ENCODE data around the gene ZNF862.
"Not testable (repeated sequence)": the region's sequence is repeated elsewhere in the genome, so short reads cannot be mapped to it uniquely, and the experiment has no call there.

ZNF862 gene

GRCh38 chr7:149907776-149908376 lies 69.7 kb downstream of the ZNF862 start:
- not testable (repeated sequence) for H3K9me3 ChIP-seq (ENCODE audit: insufficient read depth, low read length, severe bottlenecking); H3K4me2 ChIP-seq (ENCODE audit: insufficient read depth, low read length); H3K4me3 ChIP-seq (ENCODE audit: low read depth in 1 of 2, low read length in 2 of 2); DNase-seq; H2AFZ ChIP-seq (ENCODE audit: low read depth, low read length); H3K36me3 ChIP-seq (ENCODE audit: insufficient read depth, low read length); ATAC-seq (ENCODE audit: insufficient read depth, low read depth); H3K9ac ChIP-seq (ENCODE audit: low read depth, low read length); H3K4me1 ChIP-seq (ENCODE audit: insufficient read depth, low read length); H3K27me3 ChIP-seq (ENCODE audit: insufficient read depth, low read length, poor library complexity); H3K27ac ChIP-seq (ENCODE audit: low read length); H3K79me2 ChIP-seq (ENCODE audit: insufficient read depth, low read length); H4K20me1 ChIP-seq (ENCODE audit: insufficient read depth, low read length)

- not testable (repeated sequence) for H4K20me1 ChIP-seq (ENCODE audit: insufficient read depth, low read length); H3K4me2 ChIP-seq (ENCODE audit: insufficient read depth, low read length); H3K36me3 ChIP-seq (ENCODE audit: insufficient read depth, low read length); H3K79me2 ChIP-seq (ENCODE audit: insufficient read depth, low read length); H2AFZ ChIP-seq (ENCODE audit: low read depth, low read length); ATAC-seq (ENCODE audit: insufficient read depth, low read depth); H3K4me1 ChIP-seq (ENCODE audit: insufficient read depth, low read length); H3K9ac ChIP-seq (ENCODE audit: low read depth, low read length); H3K27me3 ChIP-seq (ENCODE audit: insufficient read depth, low read length, poor library complexity); H3K9me3 ChIP-seq (ENCODE audit: insufficient read depth, low read length, severe bottlenecking); H3K27ac ChIP-seq (ENCODE audit: low read length); H3K4me3 ChIP-seq (ENCODE audit: low read depth in 1 of 2, low read length in 2 of 2); DNase-seq
These were observed 72.0 kb downstream of the ZNF862 start for GRCh38 chr7:149910219-149910618.

GRCh38 chr7:149912126-149912525 lies 74.0 kb downstream of the ZNF862 start:
- not testable (repeated sequence) for H3K9me3 ChIP-seq (ENCODE audit: insufficient read depth, low read length, severe bottlenecking); ATAC-seq (ENCODE audit: insufficient read depth, low read depth); H3K79me2 ChIP-seq (ENCODE audit: insufficient read depth, low read length); H4K20me1 ChIP-seq (ENCODE audit: insufficient read depth, low read length); H3K27ac ChIP-seq (ENCODE audit: low read length); H3K9ac ChIP-seq (ENCODE audit: low read depth, low read length); H3K4me1 ChIP-seq (ENCODE audit: insufficient read depth, low read length); DNase-seq; H3K4me3 ChIP-seq (ENCODE audit: low read depth in 1 of 2, low read length in 2 of 2); H2AFZ ChIP-seq (ENCODE audit: low read depth, low read length); H3K36me3 ChIP-seq (ENCODE audit: insufficient read depth, low read length); H3K27me3 ChIP-seq (ENCODE audit: insufficient read depth, low read length, poor library complexity); H3K4me2 ChIP-seq (ENCODE audit: insufficient read depth, low read length)
